ENCODE measurements around the gene PCBP3. TPM values are rescaled to one million over a fixed set of nuclear protein-coding genes. Genes with fewer than 3 reads are reported as not detected.

Gene PCBP3
- total RNA-seq, 4 donors from 2014 or later: 0.99 to 7.0 (median 2.5) TPM; not detected in 1

DNA sequence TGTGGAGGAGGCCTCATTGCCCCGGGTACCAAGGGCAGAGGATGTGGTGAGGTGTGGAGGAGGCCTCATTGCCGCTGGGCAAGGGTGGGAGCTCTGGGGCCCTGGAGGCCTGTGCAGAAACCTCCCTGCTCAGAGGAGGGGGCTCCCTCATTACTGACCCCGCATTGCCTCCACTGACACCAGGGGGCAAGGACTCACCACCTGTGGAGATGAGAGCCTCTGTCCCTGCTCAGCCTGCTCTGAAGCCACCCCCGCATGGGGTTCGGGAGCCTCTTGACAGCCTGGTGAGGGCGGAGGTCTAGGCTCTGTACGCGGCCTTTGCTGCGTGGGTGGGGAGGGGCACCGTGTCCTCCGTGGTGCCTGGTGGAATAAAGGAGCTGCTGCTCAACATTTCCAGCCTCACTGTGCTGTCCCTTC, 243.1 kb downstream of the PCBP3 start:
- DNase-seq (ENCODE audit: low spot score in 2 of 2): no peak
- H3K4me3 ChIP-seq (ENCODE audit: low read depth, poor library complexity, severe bottlenecking): no peak overlapping the region
- intact Hi-C loops (cut with DNase I; ENCODE audit: low total_unique reads): no loop called here
- whole genome bisulfite sequencing, 2 donors: 47 to 53% methylated on average over 5 to 9 of the region's 11 CpGs
- TF ChIP-seq, protein P1, sequence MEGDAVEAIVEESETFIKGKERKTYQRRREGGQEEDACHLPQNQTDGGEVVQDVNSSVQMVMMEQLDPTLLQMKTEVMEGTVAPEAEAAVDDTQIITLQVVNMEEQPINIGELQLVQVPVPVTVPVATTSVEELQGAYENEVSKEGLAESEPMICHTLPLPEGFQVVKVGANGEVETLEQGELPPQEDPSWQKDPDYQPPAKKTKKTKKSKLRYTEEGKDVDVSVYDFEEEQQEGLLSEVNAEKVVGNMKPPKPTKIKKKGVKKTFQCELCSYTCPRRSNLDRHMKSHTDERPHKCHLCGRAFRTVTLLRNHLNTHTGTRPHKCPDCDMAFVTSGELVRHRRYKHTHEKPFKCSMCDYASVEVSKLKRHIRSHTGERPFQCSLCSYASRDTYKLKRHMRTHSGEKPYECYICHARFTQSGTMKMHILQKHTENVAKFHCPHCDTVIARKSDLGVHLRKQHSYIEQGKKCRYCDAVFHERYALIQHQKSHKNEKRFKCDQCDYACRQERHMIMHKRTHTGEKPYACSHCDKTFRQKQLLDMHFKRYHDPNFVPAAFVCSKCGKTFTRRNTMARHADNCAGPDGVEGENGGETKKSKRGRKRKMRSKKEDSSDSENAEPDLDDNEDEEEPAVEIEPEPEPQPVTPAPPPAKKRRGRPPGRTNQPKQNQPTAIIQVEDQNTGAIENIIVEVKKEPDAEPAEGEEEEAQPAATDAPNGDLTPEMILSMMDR (IDR thresholded peaks at IDR 0.05): no peak
- TF ChIP-seq POLR2A (IDR thresholded peaks at IDR 0.05): no peak

DNA sequence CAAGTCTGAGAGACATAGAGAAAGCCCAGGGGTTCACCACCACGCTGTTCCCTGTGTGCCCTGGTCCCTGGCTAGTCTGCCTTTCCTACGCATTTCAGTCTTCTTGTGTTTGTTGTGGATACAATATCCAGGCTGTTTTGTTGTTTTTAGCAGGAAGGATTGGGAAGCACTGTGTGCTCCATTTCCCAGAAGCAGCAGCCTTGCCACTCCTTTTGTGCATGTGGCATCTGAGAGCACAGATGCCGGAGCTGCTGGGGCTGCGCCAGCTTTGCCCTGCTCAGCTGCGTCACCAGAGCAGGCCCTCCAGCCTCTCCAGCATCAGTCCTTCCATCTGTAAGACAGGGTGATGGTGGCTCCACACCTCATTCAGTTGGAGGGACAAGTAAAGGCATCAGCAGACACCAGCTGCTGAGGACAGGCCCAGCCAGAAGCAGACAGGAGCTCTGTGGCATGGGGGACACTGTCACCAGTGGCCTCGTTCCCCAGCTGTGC, 243.6 kb downstream of the PCBP3 start:
- 39 to 46% methylated on average over 6 of the region's 6 CpGs for WGBS, 2 donors
- TF ChIP-seq, protein P1 (IDR thresholded peaks at IDR 0.05): no peak
- no peak for TF ChIP-seq POLR2A (IDR thresholded peaks at IDR 0.05)
- intact Hi-C loops (cut with DNase I; ENCODE audit: low total_unique reads): no loop called here
- no peak overlapping the region for H3K4me3 ChIP-seq (ENCODE audit: low read depth, poor library complexity, severe bottlenecking)
- DNase-seq (ENCODE audit: low spot score in 2 of 2): no peak

DNA sequence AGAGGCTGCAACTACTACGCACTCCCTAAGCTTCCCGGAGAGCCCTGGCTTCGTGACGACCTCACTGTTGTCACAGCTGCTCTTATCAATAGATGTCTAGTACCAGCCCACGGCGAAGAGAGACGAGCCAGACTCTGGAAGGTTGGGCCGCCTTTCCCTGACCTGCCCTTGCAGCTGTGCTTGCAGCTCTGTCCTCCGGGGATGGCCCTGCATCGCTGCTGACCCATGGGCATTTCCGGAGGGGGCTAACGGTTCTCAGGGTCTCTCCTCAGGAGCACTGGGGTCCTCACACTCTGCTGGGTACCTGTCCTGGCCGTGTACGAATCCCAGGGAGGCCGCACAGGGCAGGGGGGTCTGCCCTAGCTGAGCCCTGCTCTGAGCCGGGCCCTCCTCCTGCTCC, 244.3 kb downstream of the PCBP3 start:
- 86 to 87% methylated on average over 15 to 16 of the region's 16 CpGs for WGBS, 2 donors
- no peak overlapping the region for H3K4me3 ChIP-seq (ENCODE audit: low read depth, poor library complexity, severe bottlenecking)
- intact Hi-C loops (cut with DNase I; ENCODE audit: low total_unique reads): no loop called here
- TF ChIP-seq, protein P1 (IDR thresholded peaks at IDR 0.05): no peak
- DNase-seq (ENCODE audit: low spot score in 2 of 2): no peak

DNA sequence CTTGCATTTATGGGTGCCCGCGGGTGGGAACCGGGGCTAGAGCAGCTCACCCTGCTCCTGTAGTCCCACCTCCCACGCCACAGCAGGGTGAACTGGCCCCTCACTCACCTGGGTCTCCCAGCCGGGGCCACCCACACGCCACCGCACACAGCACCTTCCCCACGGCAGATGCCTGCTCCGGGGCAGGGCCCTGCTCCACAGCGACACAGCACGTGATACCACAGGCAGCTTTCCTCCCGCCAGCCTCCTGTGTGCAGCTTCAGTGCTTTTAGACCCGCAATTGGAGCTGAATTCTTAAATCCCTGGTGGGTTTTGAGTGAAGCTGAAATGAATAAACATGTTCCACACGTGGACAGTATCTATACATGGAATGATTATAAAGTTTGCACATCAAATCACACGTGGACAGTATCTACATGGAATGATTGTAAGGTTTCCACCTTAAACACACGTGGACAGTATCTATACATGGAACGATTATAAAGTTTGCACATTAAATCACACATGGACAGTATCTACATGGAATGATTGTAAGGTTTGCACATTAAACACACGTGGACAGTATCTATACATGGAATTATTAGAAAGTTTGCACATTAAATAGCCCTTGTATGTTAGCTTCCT, 245.0 kb downstream of the PCBP3 start:
- intact Hi-C loops (cut with DNase I; ENCODE audit: low total_unique reads): no loop called here
- no peak overlapping the region for H3K4me3 ChIP-seq (ENCODE audit: low read depth, poor library complexity, severe bottlenecking)
- DNase-seq (ENCODE audit: low spot score in 2 of 2): no peak
- WGBS, 2 donors: 84 to 85% methylated on average over 18 of the region's 18 CpGs
- TF ChIP-seq POLR2A (IDR thresholded peaks at IDR 0.05): no peak
- TF ChIP-seq, protein P1 (IDR thresholded peaks at IDR 0.05): no peak

DNA sequence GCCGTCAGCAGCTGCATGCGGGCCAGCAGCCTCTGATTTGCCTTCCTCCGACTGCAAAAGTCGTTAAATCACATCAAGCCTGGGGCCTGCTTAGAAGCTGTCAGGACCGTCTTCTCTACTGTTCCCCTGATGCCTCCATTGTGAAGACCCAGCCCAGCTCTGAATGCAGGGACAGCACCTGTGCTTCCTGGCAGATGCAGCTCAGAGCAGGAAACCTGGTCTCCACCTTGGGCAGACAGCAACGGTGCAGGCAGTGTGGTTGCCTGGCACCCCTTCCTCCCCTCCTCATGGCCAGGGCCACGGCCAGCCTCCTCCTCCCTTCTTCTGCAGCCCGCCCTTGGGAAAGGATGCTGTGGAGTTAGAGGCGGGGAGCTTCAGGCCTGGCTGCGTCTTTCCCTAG, 245.7 kb downstream of the PCBP3 start:
- intact Hi-C loops (cut with DNase I; ENCODE audit: low total_unique reads): no loop called here
- TF ChIP-seq, protein P1 (IDR thresholded peaks at IDR 0.05): no peak
- TF ChIP-seq POLR2A (IDR thresholded peaks at IDR 0.05): no peak
- WGBS, 2 donors: 62 to 69% methylated on average over 10 of the region's 10 CpGs
- H3K4me3 ChIP-seq (ENCODE audit: low read depth, poor library complexity, severe bottlenecking): no peak overlapping the region
- DNase-seq (ENCODE audit: low spot score in 2 of 2): no peak

DNA sequence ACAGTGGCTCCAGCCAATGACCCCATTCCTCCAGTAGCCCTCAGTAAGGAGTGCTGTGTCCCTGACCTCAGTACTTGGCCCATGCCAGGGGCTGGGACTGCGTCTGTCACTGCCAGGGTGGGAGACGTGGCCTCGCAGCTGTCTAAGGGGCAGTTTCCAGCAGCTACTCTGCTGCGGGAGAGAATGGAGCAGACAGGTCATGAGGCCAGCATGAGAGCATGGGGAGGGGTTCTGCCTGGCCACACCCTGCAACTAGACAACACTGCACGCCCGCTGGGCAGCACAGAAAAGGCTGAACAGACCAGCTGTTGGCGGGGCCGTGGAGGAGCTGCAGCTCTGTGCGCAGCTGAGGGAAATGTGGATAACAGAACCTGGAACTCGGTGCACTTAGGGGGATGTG, 246.4 kb downstream of the PCBP3 start:
- intact Hi-C loops (cut with DNase I; ENCODE audit: low total_unique reads): no loop called here
- TF ChIP-seq POLR2A (IDR thresholded peaks at IDR 0.05): no peak
- TF ChIP-seq, protein P1 (IDR thresholded peaks at IDR 0.05): no peak
- no peak for DNase-seq (ENCODE audit: low spot score in 2 of 2)
- 49 to 51% methylated on average over 10 of the region's 10 CpGs for WGBS, 2 donors
- H3K4me3 ChIP-seq (ENCODE audit: low read depth, poor library complexity, severe bottlenecking): no peak overlapping the region

All from lower leg skin (tissue), 4 donors.